BE2C (cell line): ENCODE results near the gene VWA5B1.

Experiments
- DNase-seq: peaks from one replicate; pipeline ENCODE4 v3.0.0-alpha.2; 2020
- H3K27me3 ChIP-seq: fragments of 250-450 bp; sonication (Bioruptor Pico); 2 replicates; pipeline ENCODE4 v1.5.1; 2020; ENCODE audit warnings: mild to moderate bottlenecking
- H3K36me3 ChIP-seq: fragments of 250-450 bp; sonication (Bioruptor Pico); 2 replicates; pipeline ENCODE4 v1.5.1; 2020; ENCODE audit warnings: mild to moderate bottlenecking
- H3K4me1 ChIP-seq: fragments of 250-450 bp; sonication (Bioruptor Pico); 2 replicates; pipeline ENCODE4 v1.5.1; 2020
- H3K4me3 ChIP-seq: 2 replicates; pipeline ENCODE4 v1.5.1; 2011; ENCODE audit warnings: low read depth, low read length
- H3K9me3 ChIP-seq: fragments of 250-450 bp; sonication (Bioruptor Pico); 2 replicates; pipeline ENCODE4 v1.5.1; 2020
- TF ChIP-seq, protein P1 (sequence below): IDR thresholded peaks from 2 replicates; pipeline ENCODE4 v1.5.1; 2012; ENCODE audit warnings: mild to moderate bottlenecking, low read depth, low read length

The VWA5B1 gene

DNA sequence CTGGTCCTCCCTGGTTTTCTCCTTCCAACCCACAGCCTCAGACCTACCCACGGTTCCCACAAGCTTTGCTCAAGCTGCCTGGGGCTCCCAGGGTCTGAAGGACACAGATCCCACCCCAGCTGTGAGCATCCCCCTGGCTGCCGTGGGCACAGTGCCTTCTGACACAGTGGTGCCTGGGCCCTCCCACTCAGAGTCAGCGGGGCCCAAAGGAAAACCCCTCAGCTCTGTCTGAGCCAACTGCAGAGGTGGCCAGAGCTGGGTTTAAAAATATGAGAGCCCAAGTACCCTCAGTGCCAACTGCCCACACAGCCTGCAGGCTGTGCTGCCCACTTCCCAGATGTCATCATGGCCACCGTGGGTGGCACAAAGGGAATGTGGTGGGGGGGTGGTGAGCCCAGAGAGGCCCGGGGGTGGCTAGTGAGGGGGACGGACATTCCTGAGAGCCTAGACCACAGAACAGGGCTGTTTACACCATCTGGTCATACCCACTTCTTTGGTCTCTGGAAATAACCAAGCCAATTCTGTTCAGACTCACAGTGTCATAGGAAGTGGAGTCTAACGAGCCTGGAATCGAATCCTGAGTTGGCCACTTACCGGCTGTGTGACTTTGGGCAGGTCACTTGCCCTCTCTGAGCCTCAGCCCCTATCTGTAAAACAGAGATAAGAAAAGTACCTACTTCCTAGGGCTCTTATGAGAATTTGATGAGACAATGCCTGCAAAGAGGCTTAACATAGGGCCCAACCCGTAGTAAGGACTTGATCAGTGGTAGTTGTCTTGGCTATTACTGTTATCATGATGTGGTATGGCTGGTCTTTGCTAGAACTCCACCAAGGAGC is 109.9 kb downstream of the VWA5B1 start:
- TF ChIP-seq, protein P1, sequence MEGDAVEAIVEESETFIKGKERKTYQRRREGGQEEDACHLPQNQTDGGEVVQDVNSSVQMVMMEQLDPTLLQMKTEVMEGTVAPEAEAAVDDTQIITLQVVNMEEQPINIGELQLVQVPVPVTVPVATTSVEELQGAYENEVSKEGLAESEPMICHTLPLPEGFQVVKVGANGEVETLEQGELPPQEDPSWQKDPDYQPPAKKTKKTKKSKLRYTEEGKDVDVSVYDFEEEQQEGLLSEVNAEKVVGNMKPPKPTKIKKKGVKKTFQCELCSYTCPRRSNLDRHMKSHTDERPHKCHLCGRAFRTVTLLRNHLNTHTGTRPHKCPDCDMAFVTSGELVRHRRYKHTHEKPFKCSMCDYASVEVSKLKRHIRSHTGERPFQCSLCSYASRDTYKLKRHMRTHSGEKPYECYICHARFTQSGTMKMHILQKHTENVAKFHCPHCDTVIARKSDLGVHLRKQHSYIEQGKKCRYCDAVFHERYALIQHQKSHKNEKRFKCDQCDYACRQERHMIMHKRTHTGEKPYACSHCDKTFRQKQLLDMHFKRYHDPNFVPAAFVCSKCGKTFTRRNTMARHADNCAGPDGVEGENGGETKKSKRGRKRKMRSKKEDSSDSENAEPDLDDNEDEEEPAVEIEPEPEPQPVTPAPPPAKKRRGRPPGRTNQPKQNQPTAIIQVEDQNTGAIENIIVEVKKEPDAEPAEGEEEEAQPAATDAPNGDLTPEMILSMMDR = no peak
- Histone ChIP-seq H3K36me3 (no peaks in the 10 kb centered on the region), H3K4me3 (no peak overlapping the region), H3K27me3 (no peaks in the 10 kb centered on the region), H3K4me1 (no peaks in the 10 kb centered on the region), H3K9me3 (no peaks in the 10 kb centered on the region)
- DNase-seq = no peak

DNA sequence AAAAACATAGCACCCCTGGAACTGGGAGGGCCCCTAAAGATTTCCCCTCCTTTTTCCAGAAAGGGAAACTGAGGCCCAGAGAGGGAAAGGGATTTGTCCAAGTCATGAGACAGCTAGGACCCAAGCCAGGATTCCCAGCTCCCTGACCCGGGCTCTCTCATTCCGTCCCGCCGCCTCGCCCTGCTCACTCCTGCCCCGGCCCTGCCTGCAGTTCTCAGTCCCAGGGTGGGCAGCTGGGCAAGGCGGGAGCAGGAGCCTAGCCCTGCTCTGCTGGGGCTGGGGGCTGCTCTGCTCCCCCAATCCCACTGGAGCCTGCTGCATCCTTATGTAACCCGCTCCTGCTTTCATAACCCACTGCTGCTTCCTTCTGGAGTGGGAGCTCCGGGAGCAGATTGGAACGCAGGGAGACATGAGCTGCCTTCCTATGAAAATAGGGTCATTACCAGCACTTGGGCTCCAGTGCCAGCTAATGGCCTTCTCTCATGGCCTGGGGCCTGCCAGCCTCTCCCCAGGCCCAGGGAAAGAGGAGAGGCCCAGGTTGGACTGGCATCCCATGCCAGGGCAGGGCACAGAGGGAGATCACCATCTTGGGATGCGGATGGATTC is 110.8 kb downstream of the VWA5B1 start:
- Histone ChIP-seq H3K4me1 (no peaks in the 10 kb centered on the region), H3K4me3 (no peak overlapping the region), H3K36me3 (no peaks in the 10 kb centered on the region), H3K27me3 (no peaks in the 10 kb centered on the region), H3K9me3 (no peaks in the 10 kb centered on the region)
- DNase-seq = no peak
- TF ChIP-seq, protein P1 = no peak

DNA sequence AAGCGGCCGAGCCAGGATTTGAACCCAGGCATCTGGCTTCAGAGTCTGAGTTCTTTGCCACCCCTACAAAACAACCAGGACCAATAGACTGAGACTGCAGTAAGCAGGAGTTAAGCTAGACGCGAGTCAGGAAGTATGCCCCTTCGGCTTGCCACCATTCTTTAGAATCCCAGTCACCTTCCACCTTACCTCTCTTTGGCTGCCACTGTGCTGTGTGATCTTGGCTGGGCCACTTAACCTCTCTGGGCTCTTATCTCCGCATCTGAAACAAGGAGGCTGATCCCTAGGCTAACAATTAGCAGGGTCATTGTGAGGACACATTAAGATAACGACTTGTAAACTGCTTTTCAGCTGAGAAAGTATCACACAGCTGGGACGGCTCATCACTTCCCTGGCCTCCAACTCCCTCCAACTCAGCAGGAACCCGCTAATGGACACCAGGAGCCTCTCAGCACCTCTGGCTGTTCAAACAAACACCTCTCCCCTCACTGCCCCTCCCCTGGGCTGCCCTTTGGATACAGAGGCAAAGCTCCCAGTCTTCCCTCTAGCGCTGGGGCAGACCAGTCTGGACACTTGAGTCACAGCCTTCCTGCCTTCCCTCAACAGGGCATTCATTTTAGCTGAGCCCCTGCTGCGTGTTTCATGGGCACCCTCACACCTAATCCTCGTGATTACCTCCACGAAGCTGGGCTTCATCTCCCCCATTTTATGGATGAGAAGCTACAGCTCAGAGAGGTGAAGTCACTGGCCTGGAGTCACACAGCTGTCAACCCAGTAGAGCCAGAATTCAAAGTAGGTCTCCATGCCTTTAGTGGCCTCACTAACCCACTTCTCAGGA is 112.1 kb downstream of the VWA5B1 start:
- TF ChIP-seq, protein P1 = no peak
- DNase-seq = no peak
- Histone ChIP-seq H3K4me1 (no peaks in the 10 kb centered on the region), H3K36me3 (no peaks in the 10 kb centered on the region), H3K4me3 (no peak overlapping the region), H3K27me3 (no peaks in the 10 kb centered on the region), H3K9me3 (no peaks in the 10 kb centered on the region)

DNA sequence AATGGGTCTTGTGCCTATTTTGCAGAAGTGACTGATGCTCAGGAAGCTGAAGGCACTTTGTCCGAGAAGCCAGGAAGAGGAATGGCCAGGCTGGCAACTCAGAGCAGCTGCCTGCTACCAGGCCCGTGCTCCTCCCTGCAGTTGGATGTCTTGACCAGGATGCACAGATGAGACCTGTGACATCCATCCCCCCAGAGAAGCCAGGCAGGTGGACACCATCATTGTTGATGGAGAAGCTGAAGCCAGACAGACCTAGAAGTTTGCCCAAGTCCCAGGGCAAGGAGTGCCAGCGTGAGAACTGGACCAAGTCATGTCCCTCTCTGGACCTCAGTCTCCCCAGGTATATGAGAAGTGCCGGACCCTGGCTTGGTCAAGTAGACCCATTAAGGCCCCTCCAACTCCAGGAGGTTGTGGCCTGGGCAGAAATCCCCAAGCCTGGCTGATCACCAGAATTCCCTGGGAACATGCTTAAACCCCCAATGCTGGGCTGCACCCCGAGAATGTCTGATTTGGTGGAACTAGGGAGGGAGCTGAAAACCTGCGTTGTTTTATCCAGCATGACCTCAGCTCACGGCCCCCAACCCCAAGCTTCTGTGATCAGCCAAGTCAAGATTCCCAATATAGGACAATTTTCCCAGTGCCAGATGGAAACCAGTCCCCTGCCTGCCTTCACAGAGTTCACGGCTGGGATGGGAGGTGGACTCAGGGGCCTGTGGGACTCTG is 112.9 kb downstream of the VWA5B1 start:
- Histone ChIP-seq H3K4me3 (no peak overlapping the region), H3K36me3 (no peaks in the 10 kb centered on the region), H3K9me3 (no peaks in the 10 kb centered on the region), H3K4me1 (no peaks in the 10 kb centered on the region), H3K27me3 (no peaks in the 10 kb centered on the region)
- DNase-seq = no peak
- TF ChIP-seq, protein P1 = no peak

DNA sequence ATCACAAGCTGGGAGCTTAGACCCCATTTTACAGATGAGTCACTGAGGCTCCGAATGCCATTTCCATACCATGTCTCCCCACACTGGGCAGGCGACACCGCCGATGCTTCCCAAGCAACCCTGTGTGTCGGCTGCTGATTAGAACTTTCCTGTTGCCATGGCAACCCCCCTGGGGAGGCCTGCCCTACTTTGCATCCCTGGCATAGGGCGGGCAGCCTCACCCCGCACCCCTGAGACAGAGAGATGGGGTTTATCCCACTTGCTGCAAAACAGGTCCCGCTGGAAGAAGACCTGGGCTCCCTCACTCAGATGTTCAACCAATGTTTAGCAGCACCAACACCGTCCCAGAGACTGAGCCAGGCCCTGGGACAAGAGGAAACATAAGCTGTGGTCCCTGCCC is 113.8 kb downstream of the VWA5B1 start:
- no peaks in the 10 kb centered on the region for H3K27me3 ChIP-seq
- H3K9me3 ChIP-seq = no peaks in the 10 kb centered on the region
- no peaks in the 10 kb centered on the region for H3K36me3 ChIP-seq
- H3K4me3 ChIP-seq = no peak overlapping the region
- no peaks in the 10 kb centered on the region for H3K4me1 ChIP-seq
- TF ChIP-seq, protein P1 = no peak
- no peak for DNase-seq
